NOMO-1 treated with DMSO at 0.1 percent for 48 hours (cell line): ENCODE data around the gene UGGT1.
"Not testable (repeated sequence)": the region's sequence is repeated elsewhere in the genome, so short reads cannot be mapped to it uniquely, and the experiment has no call there.

Experiments used
- DNase-seq: peaks from one replicate; lab custom pipeline; 2025; ENCODE audit not compliant: unreplicated experiment; lab: John Stamatoyannopoulos, UW

Gene UGGT1

DNA sequence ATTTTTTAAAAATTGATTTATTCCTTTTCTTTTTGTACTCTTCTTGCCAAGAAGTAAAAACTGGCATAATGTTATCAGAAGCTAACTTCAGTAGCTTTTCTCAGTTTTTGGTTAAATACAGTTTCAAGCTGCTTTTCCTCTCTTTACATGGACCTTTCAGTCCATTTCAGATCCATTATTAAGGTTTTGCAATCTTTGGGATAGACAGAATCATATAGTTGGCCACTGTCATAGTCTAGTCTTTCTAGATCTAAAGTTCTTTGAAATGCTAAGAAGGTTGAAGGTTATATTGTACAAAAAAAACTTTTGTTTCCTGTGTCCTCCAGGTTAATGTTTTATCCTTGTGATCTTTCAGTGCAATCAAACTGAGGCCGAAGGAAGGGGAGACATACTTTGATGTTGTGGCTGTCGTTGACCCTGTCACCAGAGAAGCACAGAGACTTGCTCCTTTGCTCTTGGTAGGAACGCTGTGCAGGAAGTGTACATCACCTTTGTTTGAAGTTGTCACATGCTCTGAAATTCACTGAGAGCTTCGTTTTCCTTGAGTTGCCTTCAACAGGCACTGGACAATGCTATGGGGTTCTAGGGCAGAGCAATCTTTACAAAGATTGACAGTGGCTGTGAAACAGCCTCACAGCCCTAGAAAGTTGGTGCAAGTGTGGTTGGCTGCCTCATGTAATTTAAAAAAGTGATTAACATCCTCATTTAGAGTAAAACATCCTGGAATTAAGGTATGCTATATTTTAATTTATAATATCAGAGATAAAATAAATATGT lies 79.1 kb downstream of the UGGT1 start:
- no peak for DNase-seq

GRCh38 chr2:128170776-128171175 lies 79.8 kb downstream of the UGGT1 start:
- DNase-seq = no peak

GRCh38 chr2:128172191-128172590 lies 81.2 kb downstream of the UGGT1 start:
- no peak for DNase-seq

GRCh38 chr2:128174067-128174466 lies 83.1 kb downstream of the UGGT1 start:
- not testable (repeated sequence) for DNase-seq

DNA sequence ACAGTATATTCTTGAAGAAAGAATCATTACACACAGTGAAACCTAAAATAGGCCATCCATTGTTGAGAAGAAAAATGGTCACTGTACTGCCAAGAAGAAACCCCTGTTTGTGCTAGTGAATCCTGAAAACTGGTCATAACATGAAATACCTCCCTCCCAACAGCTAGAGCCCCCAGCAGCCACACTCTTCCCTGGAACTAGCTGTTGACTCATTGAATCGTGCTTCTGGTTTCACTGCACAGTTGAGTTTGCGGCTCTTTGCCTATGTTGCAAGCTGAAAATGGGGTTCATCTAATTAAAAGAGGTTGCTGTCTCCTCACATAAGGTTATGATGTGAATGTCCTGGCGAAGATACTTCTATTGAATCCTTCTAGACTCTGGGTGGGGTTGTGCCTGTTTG lies 86.3 kb downstream of the UGGT1 start:
- DNase-seq = no peak

DNA sequence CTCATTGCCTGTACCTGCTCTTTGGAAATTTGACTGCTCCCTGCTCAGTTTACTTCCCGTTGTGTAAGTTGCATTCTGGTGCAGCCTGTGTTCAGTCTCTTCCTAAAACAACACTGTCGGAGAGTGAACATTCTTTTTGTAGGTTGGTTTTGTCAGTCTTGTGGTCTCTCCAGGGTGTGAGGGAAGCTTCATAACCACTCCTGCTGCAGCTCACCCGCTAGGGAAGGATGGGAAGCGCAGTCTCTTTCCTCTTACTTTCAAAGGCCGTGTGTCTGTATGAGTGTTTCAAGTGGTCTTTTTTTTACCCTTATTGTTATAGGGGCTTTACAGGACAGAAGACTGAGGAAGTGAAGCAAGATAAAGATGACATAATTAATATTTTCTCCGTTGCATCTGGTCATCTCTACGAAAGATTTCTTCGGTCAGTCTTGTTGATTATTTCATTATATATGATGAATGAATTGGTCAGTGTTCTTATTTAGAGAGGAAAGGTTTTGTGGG lies 87.2 kb downstream of the UGGT1 start:
- no peak for DNase-seq

GRCh38 chr2:128178650-128179460 lies 87.9 kb downstream of the UGGT1 start:
- peak; percentile 39 for DNase-seq

GRCh38 chr2:128179461-128179755 lies 88.4 kb downstream of the UGGT1 start:
- no peak for DNase-seq

DNA sequence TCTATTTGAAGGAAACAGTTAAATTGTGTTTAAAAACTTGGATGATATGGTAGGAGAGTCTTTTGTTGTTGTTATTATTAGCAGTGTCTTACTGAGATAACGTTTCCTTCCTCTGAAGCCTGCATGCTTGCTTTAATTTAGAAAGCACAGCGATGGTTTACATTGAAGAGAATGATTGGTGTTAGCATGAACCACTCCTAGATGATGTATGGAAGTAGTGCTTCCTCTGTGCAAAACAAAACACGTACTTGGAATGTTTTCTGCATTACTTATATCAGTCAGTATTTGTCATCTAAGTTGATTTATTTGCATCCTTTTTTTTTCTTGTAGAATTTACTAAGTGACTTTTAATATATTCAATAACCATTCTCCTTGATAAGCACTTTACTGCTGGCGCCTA lies 89.0 kb downstream of the UGGT1 start:
- no peak for DNase-seq

DNA sequence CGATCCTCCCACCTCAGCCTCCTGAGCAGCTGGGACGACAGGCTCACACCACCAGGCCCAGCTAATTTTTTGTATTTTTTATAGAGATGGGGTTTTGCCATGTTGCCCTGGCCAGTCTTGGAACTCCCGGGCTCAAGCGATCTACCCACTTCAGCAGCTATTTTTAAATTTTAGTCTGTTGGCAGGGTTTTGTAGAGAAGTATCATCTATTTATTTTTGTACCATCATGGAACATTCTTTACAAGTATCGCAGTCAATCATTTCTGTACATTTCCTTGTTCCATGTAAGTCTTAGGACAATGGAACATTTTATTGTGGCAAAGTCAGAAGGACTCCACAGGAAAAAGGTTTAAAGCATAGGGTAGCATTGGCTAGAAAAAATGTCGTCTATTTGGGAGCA lies 94.6 kb downstream of the UGGT1 start:
- no peak for DNase-seq

DNA sequence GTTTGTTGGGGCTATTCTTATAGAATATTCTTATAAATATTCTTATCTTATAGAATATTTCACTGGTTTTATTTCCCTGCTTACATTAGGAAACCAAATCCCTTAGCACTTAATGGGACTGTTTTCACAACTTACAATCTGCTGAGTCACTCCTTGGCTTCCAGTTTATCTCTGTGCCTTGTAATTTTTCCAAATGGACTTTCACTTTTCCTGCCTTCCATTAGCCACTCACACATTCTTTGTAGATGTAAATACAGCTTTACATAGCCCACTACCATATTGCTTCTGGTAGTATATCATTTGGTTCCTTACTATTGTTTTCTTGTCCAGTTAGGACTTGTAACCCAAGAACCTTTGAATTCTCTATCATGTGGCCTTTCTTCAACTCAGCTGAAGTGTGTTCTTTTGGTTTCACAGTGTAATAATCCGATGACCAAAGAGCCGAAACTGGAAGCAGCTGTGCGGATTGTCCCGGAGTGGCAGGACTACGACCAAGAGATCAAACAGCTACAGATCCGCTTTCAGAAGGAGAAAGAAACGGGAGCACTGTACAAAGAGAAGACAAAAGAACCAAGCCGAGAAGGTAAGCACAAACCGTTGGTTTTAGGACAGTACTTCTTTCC lies 96.1 kb downstream of the UGGT1 start:
- DNase-seq = no peak

- no peak for DNase-seq
These were observed 104.5 kb downstream of the UGGT1 start for GRCh38 chr2:128195435-128195984.

DNA sequence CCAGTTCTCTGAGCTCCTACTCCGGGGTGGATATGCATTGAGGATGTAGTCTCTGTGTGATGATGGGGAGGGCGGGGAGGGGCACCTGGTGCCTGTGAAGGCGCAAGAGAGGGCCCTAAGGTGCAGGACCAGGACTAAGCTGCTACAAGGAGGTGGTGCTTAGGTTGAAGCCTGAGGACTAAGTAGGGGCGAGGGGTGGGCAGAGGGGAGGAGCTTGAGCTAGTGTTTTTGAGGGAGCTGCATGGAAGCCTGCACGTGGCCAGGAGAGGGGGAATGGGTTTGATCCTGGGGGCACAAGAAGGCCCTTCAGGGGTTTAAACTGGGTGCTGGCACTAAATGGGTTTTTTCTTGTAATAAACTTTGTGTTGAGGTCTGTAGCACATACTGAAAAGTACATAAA lies 105.0 kb downstream of the UGGT1 start:
- DNase-seq = no peak

GRCh38 chr2:128196471-128196931 lies 105.5 kb downstream of the UGGT1 start:
- DNase-seq = no peak

- no peak for DNase-seq
These were observed 106.1 kb downstream of the UGGT1 start for GRCh38 chr2:128197059-128197458.

DNA sequence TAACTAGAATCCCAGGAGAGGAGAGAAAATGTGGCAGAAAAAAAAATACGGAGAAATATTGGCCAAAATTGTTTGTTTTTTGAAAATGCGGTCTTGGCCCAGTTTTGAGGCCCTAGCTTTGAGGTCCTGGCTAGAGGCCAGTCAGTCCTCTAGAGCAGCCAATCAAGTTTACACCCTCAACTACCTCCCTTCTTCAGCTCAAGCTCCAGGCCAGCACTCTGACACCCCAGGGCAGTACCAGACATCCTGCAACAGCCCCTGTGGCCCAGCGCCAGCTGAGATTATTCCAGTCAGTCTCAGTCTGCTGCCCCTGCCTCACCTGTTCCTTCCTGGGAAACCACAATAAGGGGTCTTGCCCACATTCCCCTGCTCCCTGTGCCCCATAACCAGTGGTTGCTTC lies 107.7 kb downstream of the UGGT1 start:
- DNase-seq = no peak

DNA sequence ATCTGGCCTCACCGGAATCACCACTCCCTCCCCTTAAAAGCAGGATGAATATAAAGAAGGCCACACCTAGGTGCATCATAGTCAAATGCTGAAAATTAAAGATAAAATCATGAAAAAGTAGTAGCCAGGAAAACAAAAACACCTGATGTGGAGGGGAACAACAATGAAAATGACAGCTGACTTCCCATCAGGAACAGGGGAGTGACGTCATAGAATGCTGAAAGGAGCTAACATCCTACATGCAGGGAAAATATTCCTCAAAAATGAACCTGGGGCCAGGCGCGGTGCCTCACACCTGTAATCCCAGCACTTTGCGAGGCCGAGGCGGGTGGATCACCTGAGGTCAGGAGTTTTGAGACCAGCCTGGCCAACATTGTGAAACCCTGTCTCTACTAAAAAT lies 108.1 kb downstream of the UGGT1 start:
- DNase-seq = no peak

DNA sequence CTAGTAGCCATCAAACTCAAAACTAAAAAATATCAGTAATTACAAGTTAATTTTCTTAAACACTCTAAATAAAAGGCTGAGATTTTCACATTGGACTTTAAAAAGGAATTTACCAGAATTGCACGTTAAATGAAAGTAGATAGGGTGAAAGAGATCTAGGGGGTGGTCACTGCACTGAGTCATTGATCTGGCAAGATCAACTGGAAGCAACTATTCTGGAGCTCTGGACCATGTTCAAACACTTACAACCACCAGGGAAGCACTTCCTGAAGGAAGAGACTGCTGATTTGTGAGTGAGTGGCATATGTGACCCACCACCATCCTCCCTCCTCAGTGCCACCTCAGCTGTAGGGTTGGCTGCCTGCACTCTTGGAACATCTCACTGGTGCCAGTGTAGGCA lies 111.8 kb downstream of the UGGT1 start:
- DNase-seq = no peak

GRCh38 chr2:128206245-128206644 lies 115.2 kb downstream of the UGGT1 start:
- DNase-seq = no peak

GRCh38 chr2:128208023-128208422 lies 117.0 kb downstream of the UGGT1 start:
- no peak for DNase-seq

DNA sequence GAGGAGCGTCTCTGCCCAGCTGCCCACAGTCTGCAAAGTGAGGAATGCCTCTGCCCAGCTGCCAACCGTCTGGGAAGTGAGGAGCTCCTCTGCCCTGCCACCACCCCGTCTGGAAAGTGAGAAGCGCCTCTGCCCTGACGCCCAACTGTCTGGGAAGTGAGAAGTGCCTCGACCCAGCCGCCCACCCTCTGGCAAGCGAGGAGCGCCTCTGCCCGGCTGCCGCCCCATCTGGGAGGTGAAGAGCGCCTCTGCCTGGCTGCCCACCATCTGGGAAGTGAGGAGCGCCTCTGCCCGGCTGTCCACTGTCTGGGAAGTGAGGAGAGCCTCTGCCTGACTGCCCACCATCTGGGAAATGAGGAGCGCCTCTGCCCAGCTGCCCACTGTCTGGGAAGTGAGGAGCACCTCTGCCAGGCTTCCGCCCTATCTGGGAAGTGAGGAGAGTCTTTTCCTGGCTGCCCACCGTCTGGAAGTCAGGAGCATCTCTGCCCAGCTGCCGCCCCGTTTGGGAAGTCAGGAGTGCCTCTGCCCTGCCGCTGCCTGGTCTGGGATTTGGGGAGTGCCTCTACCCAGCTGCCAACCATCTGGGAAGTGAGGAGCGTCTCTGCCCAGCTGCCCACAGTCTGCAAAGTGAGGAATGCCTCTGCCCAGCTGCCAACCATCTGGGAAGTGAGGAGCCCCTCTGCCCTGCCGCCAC lies 117.8 kb downstream of the UGGT1 start:
- not testable (repeated sequence) for DNase-seq
